Glomerular endothelial cell (primary cell): ENCODE measurements around the gene GPATCH8. TPM values are rescaled to one million over a fixed set of nuclear protein-coding genes. Genes with fewer than 3 reads are reported as not detected.

Source experiments
- total RNA-seq: library from RNA; depleted of rRNA; stranded (reverse); fragments of >200 nt; gene quantifications from 2 replicates; pipeline ENCODE4 v1.2.3, GENCODE V29; 2015

GPATCH8 gene
- total RNA-seq, 1 donor from 2014 or later: 26.4 TPM

Other genes with a start within 250 kb of the GPATCH8 start
- gene SLC4A1, start 235.3 kb downstream of the GPATCH8 start, total RNA-seq: not detected in 2 replicates
- gene RUNDC3A, start 194.8 kb downstream of the GPATCH8 start, total RNA-seq: 0.58 and 0.82 TPM in 2 replicates
- 100 and 126 TPM in 2 replicates for gene SLC25A39, start 178.6 kb downstream of the GPATCH8 start, total RNA-seq
- gene GRN, start 158.1 kb downstream of the GPATCH8 start, total RNA-seq: 1,120 and 1,192 TPM in 2 replicates
- 25.0 and 28.9 TPM in 2 replicates for gene FAM171A2, start 139.6 kb downstream of the GPATCH8 start, total RNA-seq
- 0.23 and 0.24 TPM in 2 replicates for gene ITGA2B, start 113.8 kb downstream of the GPATCH8 start, total RNA-seq
- 2.8 and 4.5 TPM in 2 replicates for gene FZD2, start 54.1 kb upstream of the GPATCH8 start, total RNA-seq
- gene MEIOC, start 153.1 kb upstream of the GPATCH8 start, total RNA-seq: 0.35 TPM in 1 of 2 replicates, not detected in the other
- 15.5 and 20.3 TPM in 2 replicates for gene CCDC43, start 186.4 kb upstream of the GPATCH8 start, total RNA-seq
- 4.9 and 6.6 TPM in 2 replicates for gene DBF4B, start 205.3 kb upstream of the GPATCH8 start, total RNA-seq